Adrenal gland (tissue), 5 donors: ENCODE results near the gene TBX4.

ENCODE experiments used
- CTCF ChIP-seq, 6 experiments: fragments of 450-650 bp in 4 of 6; fragments of 200-600 bp in 2 of 6; sonication (generic) in 1 of 6; IDR thresholded peaks; 1 replicate in 5 of 6; 2 replicates in 1 of 6; pipeline versions ENCODE4 v1.5.1 to v1.8.0; 2016 to 2021; ENCODE audit warnings: antibody characterized with exemption in 6 of 6, mild to moderate bottlenecking in 2 of 6, moderate library complexity in 1 of 6
- POLR2A ChIP-seq, 2 donors: fragments of 450-650 bp; IDR thresholded peaks; one replicate each; pipeline ENCODE4 v1.6.1; 2017; ENCODE audit warnings: antibody characterized with exemption in 2 of 2, mild to moderate bottlenecking in 2 of 2, moderate library complexity in 1 of 2
- donor health status: DM: no; HTN: no; CAD: no.

GRCh38 chr17:61469474-61469873 lies 17.3 kb downstream of the TBX4 start:
- TF ChIP-seq CTCF (IDR thresholded peaks at IDR 0.05) (no peak), POLR2A (IDR thresholded peaks at IDR 0.05) (no peak)
